Measurements from ENCODE around the gene TH.

Gene TH

DNA sequence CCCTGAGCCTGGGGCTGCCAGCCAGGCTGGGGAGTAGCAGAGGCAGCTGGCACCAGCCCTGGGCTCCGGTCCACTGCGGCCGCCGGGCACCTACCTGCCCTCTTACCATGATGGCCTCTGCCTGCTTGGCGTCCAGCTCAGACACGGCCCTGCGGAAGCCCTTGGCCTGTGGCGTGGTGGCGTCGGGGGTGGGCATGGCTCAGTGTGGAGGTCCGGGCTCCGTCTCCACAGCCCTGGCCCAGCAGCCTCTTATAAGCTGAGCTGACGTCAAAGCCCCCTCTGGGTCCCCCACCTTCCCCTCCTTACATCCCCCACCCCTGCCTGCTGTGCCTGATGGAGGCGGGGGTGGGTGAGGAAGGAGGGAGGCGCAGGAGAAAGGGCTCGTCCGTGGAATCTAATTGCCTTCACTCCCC lies at the start of gene TH:
TSS of gene TH (minus strand) at position 225 of the 413 bp plus-strand sequence. CDS start at position 196, 29 bp downstream.
- Mint-ChIP-seq H3K27me3 (no peaks in the 10 kb centered on the region), H3K27ac (no peak within 1 kb of the TSS), H3K36me3 (no peaks in the 10 kb centered on the region), H3K9me3 (ENCODE audit: low read depth) (no peaks in the 10 kb centered on the region), H3K4me1 (ENCODE audit: low read depth) (no peaks in the 10 kb centered on the region), H3K4me3 (no peak within 1 kb of the TSS)

DNA sequence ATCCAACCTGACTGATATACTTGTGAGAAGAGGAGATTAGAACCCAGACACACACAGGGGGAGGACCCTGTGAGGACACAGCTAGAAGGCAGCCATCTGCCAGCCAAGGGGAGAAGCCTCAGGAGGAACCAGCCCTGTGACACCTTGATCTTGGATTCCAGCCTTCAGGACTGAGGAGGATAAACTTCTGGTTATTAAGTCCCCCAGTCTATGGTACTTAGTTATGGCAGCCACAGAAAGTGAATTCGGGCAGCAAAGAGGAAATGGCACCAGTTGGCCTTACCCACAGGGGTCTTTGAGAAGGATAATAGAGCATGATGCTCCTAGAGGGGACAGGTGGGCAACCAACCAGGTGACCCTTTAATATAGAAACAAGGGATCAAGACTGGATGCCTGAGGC lies 49.4 kb upstream of the TH start:
- Mint-ChIP-seq H3K4me3 (no peak overlapping the region), H3K27ac (no peak overlapping the region), H3K4me1 (ENCODE audit: low read depth) (no peaks in the 10 kb centered on the region), H3K27me3 (peaks cover 4% of the 10 kb centered on the region), H3K36me3 (peaks cover 13% of the 10 kb centered on the region), H3K9me3 (ENCODE audit: low read depth) (peaks cover 12% of the 10 kb centered on the region)

DNA sequence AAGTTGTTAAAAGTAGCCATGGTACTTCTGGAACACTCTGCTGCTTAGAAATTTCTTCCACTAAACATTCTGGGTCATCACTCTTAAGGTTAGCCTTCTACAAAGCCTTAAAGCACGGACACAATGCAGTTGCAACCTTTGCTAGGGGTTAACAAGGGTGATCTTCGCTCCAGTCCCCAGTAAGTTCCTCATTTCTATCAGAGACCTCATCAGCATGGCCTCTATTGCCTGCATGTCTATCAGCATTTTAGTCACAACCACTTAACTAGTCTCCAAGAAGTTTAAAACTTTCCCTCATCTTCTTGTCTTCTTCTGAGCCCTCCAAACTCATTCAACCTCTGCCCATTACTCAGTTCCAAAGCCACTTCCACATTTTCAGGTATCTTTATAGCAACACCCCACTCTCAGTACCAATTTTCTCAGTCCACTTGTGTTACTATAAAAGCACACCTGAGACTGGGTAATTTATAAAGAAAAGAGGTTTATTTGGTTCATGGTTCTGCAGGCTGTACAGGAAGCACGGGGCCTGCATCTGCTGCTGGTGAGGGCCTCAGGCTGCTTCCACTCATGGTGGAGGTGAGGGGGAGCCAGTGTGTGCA lies 48.7 kb upstream of the TH start:
- Mint-ChIP-seq H3K4me1 (ENCODE audit: low read depth) (no peaks in the 10 kb centered on the region), H3K9me3 (ENCODE audit: low read depth) (peaks cover 12% of the 10 kb centered on the region), H3K4me3 (no peak overlapping the region), H3K27ac (no peak overlapping the region), H3K27me3 (peaks cover 4% of the 10 kb centered on the region), H3K36me3 (peaks cover 11% of the 10 kb centered on the region)

DNA sequence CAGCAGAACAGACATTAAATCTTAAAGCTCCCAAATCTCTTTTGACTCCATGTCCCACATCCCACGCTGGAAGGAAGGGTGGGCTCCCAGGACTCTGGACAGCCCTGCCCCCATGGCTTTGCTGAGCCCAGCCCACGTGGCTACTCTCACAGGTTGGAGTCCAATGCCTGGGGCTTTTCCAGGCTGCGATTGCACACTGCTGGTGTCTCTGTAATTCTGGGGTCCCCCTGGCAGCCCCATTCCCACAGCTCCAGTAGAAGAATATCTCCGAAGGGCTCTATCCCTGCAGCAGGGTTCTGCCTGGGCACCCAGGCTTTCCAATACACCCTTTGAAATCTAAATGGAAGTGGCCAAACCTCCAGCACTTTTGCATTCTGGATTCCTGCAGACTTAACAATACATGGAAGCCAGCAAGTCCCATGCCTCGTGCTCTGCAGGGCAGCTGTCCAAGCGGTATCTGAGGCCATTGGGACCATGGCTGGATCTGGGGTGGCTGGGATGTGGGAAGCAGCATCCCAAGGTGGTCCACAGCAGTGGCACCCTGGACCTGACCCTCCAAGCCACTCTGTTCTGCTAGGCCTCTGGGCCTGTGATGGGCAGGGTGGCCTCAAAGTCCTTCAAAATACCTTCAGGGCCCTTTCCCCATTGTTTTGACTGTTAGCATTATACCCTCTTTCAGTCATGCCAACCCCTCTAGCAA lies 47.9 kb upstream of the TH start:
- Mint-ChIP-seq H3K4me1 (ENCODE audit: low read depth) (peaks cover under 1% of the 10 kb centered on the region), H3K27me3 (peaks cover 4% of the 10 kb centered on the region), H3K4me3 (no peak overlapping the region), H3K9me3 (ENCODE audit: low read depth) (peaks cover 12% of the 10 kb centered on the region), H3K27ac (no peak overlapping the region), H3K36me3 (peaks cover 11% of the 10 kb centered on the region)

DNA sequence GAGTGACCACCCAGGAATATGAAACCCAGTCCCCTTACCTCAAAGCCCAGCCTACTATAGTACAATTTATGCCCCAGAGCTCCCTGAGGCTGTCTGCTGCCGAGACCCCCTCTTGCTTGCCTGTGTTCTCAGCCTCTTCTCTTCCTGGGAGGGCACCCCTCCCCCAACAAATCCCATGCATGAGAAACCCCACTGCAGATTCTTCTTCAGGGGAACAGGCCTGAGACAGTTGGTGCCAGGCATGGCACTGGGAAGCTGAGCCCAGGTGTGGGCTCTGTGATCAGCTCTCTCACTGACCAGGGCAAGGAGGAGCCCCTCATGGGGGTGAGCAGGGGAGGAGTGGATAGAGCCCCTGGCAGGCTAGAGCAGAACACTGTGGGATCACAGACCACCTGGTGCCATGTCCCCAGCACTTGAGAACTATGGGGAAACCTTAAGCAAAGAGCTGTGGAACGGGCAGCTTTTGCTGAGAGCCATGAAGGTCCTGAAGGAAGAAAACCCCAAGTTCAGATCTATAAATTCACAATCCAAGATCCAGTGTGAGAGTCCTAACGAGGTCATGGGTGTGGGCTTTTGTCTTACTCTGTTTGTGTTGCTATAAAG lies 46.5 kb upstream of the TH start:
- Mint-ChIP-seq H3K4me3 (no peak overlapping the region), H3K36me3 (peaks cover 6% of the 10 kb centered on the region), H3K27ac (no peak overlapping the region), H3K9me3 (ENCODE audit: low read depth) (peaks cover 4% of the 10 kb centered on the region), H3K27me3 (peaks cover 4% of the 10 kb centered on the region), H3K4me1 (ENCODE audit: low read depth) (peaks cover 14% of the 10 kb centered on the region)

DNA sequence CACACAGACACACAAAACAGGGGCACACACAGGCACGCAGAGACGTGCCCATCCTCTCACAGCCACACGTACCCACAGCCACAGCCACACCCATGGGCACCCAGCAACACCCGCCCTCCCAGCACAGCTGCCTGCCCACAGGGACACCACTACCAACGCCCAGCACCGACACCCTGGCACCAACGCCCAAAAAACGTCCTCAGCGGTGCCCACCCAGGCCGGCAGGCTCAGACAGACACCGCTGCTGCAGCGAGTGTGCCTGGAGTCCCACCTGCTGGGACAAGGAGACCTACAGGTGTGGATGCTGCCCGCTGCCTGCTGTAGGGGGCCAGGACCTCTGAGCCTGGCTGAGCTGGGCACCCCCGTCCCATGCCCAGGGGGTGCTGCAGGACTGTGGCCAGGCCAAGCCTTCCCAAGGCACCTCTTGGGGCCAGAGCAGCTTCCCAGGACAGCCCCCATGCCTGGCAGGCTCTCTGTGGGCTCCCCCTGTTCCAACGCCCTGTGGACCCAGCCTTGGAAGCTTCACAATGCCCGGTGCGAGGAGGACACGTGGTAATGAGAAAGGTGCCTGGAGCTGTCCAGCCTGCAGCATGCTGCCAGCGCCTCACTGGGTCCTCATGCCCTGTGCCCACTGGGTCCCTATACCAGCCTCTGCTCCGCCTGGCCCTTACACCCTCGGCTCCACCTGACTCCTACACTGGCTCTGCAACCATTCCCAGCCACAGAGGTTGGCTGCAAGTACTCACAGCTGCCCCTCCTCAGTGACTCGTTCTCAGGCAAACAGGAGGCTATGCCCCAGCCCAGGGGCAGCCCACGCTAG lies 45.8 kb upstream of the TH start:
- Mint-ChIP-seq H3K36me3 (peaks cover 6% of the 10 kb centered on the region), H3K27me3 (peaks cover 4% of the 10 kb centered on the region), H3K4me1 (ENCODE audit: low read depth) (peaks cover 14% of the 10 kb centered on the region), H3K27ac (no peak overlapping the region), H3K9me3 (ENCODE audit: low read depth) (peaks cover 4% of the 10 kb centered on the region), H3K4me3 (no peak overlapping the region)

GRCh38 chr11:2216400-2217064 lies 44.9 kb upstream of the TH start:
- H3K36me3 Mint-ChIP-seq, result peaks cover 6% of the 10 kb centered on the region
- H3K4me3 Mint-ChIP-seq, result no peak overlapping the region
- peaks cover 14% of the 10 kb centered on the region for H3K4me1 Mint-ChIP-seq (ENCODE audit: low read depth)
- H3K9me3 Mint-ChIP-seq (ENCODE audit: low read depth), result peaks cover 4% of the 10 kb centered on the region
- H3K27ac Mint-ChIP-seq, result no peak overlapping the region
- H3K27me3 Mint-ChIP-seq, result peaks cover 4% of the 10 kb centered on the region

DNA sequence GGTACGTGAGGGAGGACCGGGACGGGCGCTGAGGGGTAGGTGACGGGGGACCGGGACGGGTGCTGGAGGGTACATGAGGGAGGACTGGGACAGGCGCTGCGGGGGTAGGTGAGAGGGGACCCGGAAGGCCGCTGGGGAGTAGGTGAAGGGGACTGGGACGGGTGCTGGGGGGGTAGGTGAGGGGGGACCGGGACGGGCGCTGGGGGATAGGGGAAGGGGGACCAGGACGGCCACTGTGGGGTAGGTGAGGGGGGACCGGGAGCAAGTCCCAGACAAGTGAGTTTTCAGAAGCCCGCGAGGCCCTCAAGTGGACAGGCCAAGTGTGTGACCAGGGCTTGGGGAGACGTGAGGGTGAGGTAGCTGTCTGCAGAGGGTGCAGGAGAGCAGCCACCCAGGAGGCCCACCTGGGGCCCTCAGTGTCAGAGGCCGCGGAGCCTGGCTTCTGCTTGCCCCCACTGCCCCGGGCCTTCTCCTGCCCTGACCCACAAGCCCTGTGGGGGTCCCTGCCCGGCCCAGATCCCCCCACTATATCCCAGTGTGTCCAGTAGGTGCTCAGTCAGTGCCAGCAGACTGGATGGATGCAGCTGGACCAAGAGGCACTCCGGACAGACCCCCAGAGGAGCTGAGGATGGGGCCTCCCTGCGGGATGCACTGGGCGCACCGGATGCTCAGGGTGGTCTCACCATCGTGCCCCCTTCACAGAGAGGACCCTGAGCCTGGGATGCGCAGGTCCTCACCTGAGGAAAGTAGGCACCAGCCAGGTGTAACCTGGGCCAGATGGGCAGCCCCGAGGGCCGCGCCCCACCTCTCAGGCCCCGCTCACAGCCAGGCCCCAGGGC lies 44.2 kb upstream of the TH start:
- peaks cover 4% of the 10 kb centered on the region for H3K27me3 Mint-ChIP-seq
- H3K4me1 Mint-ChIP-seq (ENCODE audit: low read depth), result peaks cover 14% of the 10 kb centered on the region
- no peak overlapping the region for H3K27ac Mint-ChIP-seq
- no peak overlapping the region for H3K4me3 Mint-ChIP-seq
- H3K9me3 Mint-ChIP-seq (ENCODE audit: low read depth), result peaks cover 4% of the 10 kb centered on the region
- H3K36me3 Mint-ChIP-seq, result peaks cover 6% of the 10 kb centered on the region

DNA sequence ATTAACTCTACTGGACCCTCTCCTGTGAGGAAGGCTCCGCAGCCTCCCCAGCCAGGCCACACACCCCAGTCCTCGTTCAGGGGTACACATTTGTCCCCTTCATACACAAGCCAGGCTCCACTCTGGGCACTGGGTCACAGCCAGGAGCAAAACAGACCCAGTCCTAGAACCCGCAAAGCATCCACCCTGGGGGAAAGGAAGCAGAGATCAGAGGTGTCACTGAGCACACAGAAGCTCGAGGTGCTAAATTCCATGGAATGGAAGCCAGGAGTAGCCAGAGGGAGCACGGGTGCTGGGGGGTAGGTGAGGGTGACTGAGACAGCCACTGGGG lies 43.6 kb upstream of the TH start:
- H3K4me1 Mint-ChIP-seq (ENCODE audit: low read depth), result peaks cover 14% of the 10 kb centered on the region
- H3K27me3 Mint-ChIP-seq, result peaks cover 3% of the 10 kb centered on the region
- no peak overlapping the region for H3K4me3 Mint-ChIP-seq
- peaks cover 3% of the 10 kb centered on the region for H3K36me3 Mint-ChIP-seq
- H3K27ac Mint-ChIP-seq, result no peak overlapping the region
- peaks cover 2% of the 10 kb centered on the region for H3K9me3 Mint-ChIP-seq (ENCODE audit: low read depth)

GRCh38 chr11:2214527-2215229 lies 43.1 kb upstream of the TH start:
- peak overlapping the region; percentile 61 for H3K27ac Mint-ChIP-seq
- no peaks in the 10 kb centered on the region for H3K9me3 Mint-ChIP-seq (ENCODE audit: low read depth)
- no peaks in the 10 kb centered on the region for H3K27me3 Mint-ChIP-seq
- peaks cover 14% of the 10 kb centered on the region for H3K4me1 Mint-ChIP-seq (ENCODE audit: low read depth)
- no peak overlapping the region for H3K4me3 Mint-ChIP-seq
- H3K36me3 Mint-ChIP-seq, result no peaks in the 10 kb centered on the region

GRCh38 chr11:2213890-2214526 lies 42.4 kb upstream of the TH start:
- Mint-ChIP-seq H3K27me3 (no peaks in the 10 kb centered on the region), H3K27ac (peak overlapping the region; percentile 61), H3K9me3 (ENCODE audit: low read depth) (no peaks in the 10 kb centered on the region), H3K36me3 (no peaks in the 10 kb centered on the region), H3K4me1 (ENCODE audit: low read depth) (peaks cover 14% of the 10 kb centered on the region), H3K4me3 (peak overlapping the region; percentile 56)

- H3K27ac Mint-ChIP-seq, result peak overlapping the region; percentile 61
- H3K27me3 Mint-ChIP-seq, result no peaks in the 10 kb centered on the region
- peak overlapping the region; percentile 56 for H3K4me3 Mint-ChIP-seq
- H3K36me3 Mint-ChIP-seq, result no peaks in the 10 kb centered on the region
- no peaks in the 10 kb centered on the region for H3K9me3 Mint-ChIP-seq (ENCODE audit: low read depth)
- H3K4me1 Mint-ChIP-seq (ENCODE audit: low read depth), result peaks cover 14% of the 10 kb centered on the region
Measured at GRCh38 chr11:2213384-2213842, 41.8 kb upstream of the TH start.

Data from activated naive CD8-positive, alpha-beta T cell (primary cell).